NCI-H748 treated with DMSO at 0.1 percent for 48 hours (cell line): Measurements from ENCODE around the gene RBM4.

Experiments used
- DNase-seq: peaks from one replicate; lab custom pipeline; 2025; lab: John Stamatoyannopoulos, UW

The RBM4 gene

GRCh38 chr11:66688561-66689534, 50.3 kb downstream of the RBM4 start:
- no peak for DNase-seq

- DNase-seq = no peak
These were observed 51.4 kb downstream of the RBM4 start for GRCh38 chr11:66689661-66690590.

DNA sequence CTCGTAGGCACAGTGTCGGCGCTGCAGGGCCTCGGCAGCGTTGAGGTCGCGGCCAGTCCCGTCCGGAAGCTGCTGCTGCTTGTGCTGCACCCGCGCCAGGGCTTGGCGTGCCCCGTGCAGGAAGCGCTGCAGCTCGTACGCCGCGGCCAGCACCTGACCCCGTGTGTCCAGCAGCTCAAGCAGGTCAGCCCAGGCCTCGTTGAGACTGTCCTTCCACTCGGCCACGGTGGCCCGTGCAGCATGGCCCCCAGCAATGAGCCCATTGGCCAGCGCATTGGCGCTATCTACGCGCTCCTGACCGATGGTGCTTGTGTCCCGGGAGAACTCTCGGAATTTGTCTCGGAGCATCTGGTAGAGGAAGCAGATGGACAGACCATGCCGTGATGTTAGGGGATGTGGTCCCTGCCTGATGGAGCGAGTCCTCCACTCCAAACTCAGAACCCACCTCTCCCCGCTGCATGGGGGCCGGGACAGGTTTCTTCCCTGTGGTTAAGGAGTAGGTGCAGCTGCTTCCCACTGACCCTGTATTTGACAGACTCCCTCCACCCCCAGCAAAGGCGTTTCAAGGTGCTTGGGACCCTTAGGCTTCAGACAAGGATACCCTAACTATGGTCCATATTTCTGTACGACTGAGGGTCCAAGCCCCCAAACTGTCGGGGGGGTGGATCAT, 52.9 kb downstream of the RBM4 start:
- no peak for DNase-seq

- no peak for DNase-seq
These were observed 53.9 kb downstream of the RBM4 start for GRCh38 chr11:66692446-66692845.

DNA sequence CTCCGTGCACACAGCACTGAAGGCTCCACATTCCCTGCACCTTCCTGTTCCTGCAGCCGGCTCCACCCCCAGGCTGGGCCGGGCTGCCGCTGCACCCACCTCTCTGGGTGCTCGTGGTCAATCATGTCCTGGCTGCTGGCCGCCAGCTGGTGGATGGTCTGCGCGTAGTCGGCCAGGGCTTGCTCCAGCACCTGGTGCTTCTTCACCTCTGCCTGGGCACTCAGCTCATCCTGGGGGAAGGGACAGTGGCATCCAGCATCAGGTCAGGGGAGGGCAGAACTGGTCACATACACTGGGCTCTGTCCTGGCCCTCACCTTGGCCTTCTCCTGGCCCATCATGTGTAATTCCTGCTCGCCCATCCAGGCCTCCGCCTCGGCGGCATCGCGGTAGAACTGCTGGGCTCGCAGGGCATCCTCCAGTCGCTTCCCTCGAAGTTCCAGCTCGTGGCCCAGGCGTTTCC, 54.4 kb downstream of the RBM4 start:
- DNase-seq = no peak

GRCh38 chr11:66693356-66694055, 55.0 kb downstream of the RBM4 start:
- no peak for DNase-seq

- DNase-seq = no peak
These were observed 55.5 kb downstream of the RBM4 start for GRCh38 chr11:66694056-66694410.

GRCh38 chr11:66694732-66695207, 56.3 kb downstream of the RBM4 start:
- peak; percentile 77 for DNase-seq
